Measurements from ENCODE around the gene MOV10.

The MOV10 gene

GRCh38 chr1:112675728-112676381, 1.4 kb downstream of the MOV10 start:
- no peak for DNase-seq

- no peak for DNase-seq
These were observed 2.1 kb downstream of the MOV10 start for GRCh38 chr1:112676543-112676942.

DNA sequence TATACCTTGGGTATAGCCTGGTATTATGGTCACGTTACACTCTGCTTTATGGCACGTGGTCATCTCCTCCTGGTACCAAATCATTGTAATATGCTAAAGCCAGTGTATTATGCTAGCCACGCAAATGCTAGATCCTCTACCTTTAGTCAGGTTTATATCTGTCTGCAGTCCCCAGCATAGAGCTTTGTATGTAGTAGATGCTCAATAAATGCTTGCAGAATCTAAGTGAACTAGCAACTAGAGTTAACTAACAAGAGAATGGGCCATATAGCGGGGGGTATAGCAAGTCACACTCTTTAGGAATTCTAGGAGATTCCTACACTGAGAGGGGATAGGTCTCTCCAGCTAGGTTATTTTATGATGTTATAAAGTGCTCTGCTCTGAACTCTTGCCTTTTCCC, 3.0 kb downstream of the MOV10 start:
- no peak for DNase-seq

GRCh38 chr1:112678605-112679004, 4.1 kb downstream of the MOV10 start:
- no peak for DNase-seq

- no peak for DNase-seq
These were observed 11.5 kb downstream of the MOV10 start for GRCh38 chr1:112685913-112686312.

DNA sequence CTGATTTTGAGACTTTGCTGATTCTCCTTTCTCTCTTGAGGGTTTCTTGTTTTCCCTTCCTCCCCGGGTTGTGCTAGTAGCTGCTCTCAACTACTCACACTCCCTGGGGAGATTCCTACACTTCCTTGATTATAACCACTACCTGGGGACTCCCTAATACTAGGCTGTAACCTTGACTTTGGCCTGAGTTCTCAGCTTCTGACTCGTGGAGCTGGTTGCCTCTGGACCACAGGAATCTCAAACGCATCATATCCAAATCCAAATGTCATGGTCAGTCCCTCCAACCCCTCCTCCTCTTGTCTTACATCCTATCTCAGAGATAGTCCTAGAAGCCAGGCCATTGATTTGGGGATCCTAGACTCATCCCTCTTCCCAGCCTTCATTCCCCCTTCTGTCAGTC, 12.0 kb downstream of the MOV10 start:
- DNase-seq = no peak

DNA sequence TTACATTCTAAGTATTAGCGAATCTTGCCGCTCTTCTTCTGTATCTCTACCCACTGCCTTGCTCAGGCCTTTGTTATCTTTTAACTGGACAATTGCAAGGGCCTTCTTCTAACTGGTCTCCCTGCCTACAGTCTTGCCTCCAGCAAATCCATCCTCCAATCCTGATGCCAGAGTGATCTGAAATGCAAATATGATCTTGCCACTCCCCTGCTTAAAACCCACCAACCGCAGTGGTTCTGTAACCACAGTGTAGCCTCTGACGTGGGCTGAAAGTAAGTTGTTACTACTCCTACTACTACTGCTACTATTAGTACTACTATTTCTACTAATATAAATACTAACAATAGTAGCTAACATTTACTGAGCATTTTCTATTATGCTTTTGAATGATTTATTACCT, 12.4 kb downstream of the MOV10 start:
- DNase-seq = no peak

DNA sequence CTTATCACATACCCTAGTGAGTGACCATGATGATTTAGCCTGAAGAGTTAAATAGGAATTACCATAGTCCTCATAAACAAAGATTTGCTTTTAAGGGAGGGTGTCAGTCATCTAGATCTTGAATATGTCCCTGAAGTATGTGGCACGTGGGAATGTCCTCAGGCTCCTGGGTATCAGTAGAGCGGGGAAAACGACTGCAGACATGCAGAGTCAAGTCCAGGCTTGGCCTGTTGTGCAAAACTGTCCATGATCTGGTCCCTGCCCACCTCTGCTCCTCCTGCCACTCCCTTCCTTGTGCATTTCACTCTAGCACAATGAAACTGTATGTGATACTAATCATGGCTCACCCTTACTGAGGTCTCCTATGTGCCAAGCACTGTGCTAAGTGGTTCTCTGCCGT, 12.9 kb downstream of the MOV10 start:
- DNase-seq = no peak

- DNase-seq = no peak
These were observed 13.5 kb downstream of the MOV10 start for GRCh38 chr1:112687785-112688496.

DNA sequence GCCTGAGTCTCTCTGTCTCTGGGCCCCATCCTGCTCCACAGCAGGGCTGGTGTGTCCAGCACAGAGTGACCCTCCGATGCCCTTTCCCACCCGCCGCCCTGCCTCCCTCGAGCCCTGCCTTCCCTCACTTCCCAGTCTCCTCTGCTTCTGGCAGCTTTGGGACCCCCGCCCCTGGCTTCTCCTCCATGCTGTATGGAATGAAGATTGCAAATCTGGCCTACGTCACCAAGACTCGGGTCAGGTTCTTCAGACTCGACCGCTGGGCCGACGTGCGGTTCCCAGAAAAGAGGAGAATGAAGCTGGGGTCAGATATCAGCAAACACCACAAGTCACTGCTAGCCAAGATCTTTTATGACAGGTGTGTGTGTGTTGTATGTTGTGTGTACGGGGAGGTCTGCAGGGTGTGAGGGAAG, 14.3 kb downstream of the MOV10 start:
- no peak for DNase-seq

GRCh38 chr1:112689196-112689841, 14.9 kb downstream of the MOV10 start:
- DNase-seq = no peak

- no peak for DNase-seq
These were observed 15.4 kb downstream of the MOV10 start for GRCh38 chr1:112689842-112690237.

DNA sequence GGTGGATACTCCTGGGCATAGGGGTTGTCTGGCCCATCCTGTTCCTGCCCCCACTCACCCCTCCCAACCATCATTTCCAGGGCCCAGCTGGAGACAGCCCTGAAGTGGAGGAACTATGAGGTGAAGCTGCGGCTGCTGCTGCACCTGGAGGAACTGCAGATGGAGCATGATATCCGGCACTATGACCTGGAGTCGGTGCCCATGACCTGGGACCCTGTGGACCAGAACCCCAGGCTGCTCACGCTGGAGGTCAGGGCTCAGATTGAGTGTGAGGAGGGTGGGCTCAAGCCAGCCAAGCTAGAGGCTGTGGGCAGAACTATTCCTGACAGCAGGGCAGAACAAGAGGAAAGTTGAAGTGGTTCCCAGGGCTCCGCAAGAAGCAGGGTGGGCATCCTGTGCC, 18.2 kb downstream of the MOV10 start:
- DNase-seq = no peak

- DNase-seq = no peak
These were observed 19.4 kb downstream of the MOV10 start for GRCh38 chr1:112693821-112694220.

DNA sequence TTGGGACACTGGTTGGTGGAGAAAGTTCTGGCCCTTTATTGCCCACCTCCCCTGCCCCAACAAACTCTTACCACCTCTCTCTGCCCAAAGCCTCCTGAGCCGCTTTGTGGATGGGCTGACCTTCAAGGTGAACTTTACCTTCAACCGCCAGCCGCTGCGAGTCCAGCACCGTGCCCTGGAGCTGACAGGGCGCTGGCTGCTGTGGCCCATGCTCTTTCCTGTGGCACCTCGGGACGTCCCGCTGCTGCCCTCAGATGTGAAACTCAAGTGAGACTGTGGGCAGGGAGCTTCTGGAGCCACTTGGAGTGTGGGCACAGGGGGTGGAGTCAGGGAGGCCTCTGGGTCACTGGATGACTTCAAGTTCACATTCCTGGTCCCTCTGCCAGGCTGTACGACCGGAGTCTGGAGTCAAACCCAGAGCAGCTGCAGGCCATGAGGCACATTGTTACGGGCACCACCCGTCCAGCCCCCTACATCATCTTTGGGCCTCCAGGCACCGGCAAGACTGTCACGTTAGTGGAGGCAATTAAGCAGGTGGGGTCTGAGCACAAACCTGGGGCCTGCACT, 20.0 kb downstream of the MOV10 start:
- DNase-seq = no peak

GRCh38 chr1:112695276-112695675, 20.8 kb downstream of the MOV10 start:
- DNase-seq = no peak

GRCh38 chr1:112696578-112697314, 22.3 kb downstream of the MOV10 start:
- DNase-seq = no peak

GRCh38 chr1:112697781-112698201, 23.3 kb downstream of the MOV10 start:
- no peak for DNase-seq

- no peak for DNase-seq
These were observed 24.2 kb downstream of the MOV10 start for GRCh38 chr1:112698366-112699310.

DNA sequence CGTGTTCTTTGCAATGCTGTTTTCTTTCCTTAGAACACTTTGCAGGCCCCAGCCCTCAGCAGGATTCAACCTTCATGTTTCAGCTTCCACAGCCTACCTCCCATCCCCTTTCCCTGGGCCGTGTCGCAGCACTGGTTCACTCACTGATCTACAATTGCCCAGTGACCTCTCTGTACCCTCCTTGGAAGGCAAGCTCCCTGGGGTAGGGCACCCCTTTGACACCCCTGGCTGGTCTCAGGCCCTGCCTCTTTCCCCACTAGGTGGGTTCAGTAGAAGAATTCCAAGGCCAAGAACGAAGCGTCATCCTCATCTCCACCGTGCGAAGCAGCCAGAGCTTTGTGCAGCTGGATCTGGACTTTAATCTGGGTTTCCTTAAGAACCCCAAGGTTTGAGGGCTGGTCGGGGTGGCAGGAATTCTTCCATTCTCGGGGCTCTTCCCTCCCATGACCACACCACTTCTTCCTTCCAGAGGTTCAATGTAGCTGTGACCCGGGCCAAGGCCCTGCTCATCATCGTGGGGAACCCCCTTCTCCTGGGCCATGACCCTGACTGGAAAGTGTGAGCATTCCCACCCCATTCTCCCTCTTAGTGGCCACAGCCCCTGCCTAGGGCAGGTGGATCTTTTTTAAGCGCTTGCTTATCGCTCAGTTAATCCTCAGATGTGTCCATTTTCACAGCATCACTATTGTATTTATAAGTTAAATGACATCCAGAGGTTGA, 25.1 kb downstream of the MOV10 start:
- no peak for DNase-seq

Measured in stimulated activated naive CD4-positive, alpha-beta T cell (primary cell).